ENCODE results near the gene KRTAP13-4.

Gene KRTAP13-4, protein sequence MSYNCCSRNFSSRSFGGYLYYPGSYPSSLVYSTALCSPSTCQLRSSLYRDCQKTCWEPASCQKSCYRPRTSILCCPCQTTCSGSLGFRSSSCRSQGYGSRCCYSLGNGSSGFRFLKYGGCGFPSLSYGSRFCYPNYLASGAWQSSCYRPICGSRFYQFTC

DNA sequence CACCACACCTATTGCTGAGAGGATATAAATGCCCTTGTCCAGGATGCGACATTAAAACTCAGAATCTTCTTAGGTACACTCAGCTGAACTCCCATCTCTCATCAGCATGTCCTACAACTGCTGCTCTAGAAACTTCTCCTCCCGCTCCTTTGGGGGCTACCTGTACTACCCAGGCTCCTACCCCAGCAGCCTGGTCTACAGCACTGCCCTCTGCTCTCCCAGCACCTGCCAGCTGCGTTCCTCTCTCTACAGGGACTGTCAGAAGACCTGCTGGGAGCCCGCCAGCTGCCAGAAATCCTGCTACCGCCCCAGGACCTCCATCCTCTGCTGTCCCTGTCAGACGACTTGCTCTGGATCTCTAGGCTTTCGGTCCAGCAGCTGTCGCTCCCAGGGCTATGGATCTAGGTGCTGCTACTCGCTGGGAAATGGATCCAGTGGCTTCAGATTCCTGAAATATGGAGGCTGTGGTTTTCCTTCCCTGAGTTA is at the start of gene KRTAP13-4:
KRTAP13-4 (plus strand) TSS at position 51 of the 486 bp plus-strand sequence; CDS start at position 107, 56 bp downstream.
- DNase-seq (ENCODE audit: low read depth, low spot score) = no peak

DNA sequence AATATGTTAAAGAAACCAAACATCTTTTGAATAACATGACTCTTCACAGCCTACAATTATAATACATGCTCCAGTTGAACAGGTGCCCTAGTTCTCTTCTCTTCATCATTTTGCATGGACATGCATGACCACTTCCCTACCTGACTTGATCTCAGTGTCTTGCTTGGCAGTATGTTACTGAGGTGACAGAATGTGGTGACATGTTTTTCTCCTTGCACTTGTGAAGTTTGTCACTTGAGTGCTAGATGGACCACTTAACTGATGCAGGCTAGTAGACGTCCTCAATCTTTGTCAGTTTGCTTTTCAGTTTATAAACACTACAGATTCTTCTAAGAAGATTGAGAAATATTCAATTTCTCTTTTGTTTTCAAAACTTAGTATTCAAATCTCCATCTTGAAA is 47.8 kb upstream of the KRTAP13-4 start:
- DNase-seq (ENCODE audit: low read depth, low spot score) = no peak

DNA sequence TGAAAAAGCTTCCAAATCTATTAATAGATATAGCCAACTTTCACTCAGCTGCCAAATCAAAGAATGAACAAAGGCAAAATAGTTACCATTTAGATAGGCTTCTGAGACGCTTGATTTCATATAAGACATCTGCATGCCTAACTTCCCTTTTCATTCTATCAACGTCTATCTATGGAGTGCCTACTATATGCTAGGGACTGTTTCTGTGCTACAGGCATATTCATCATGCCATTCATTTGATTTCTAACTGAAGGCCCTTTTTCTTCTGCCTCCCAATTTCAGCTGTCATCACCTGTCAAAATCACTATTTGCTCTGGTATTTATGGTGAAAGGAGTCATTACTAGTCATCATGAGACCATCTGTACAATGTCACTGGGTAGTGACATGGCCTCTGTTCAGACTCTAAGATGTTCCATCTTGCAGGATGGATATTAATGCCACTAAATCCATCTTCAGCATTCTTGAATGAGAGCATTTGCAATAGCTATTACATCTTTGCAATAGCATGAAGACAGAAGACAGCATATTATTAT is 38.5 kb upstream of the KRTAP13-4 start:
- no peak for DNase-seq (ENCODE audit: low read depth, low spot score)

DNA sequence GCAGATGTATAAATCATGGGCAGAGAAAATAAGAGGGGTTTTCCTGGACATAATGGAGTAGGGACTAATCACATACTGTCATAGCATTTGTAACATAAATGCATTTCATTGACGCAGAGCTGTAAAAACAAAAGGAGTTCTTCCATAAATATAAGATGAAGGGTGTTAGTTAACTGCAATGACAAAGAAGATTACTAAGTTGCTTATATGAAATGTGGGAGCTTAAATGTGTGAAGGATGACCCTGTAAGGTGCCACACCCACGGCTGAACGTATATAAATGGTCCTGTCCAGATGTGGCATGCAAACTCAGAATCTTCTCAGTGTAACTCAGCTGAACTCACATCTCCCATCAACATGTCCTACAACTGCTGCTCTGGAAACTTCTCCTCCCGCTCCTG is 34.3 kb upstream of the KRTAP13-4 start, which contains the start of gene KRTAP13-1:
KRTAP13-1 (plus strand) TSS at position 301 of the 400 bp plus-strand sequence; CDS start at position 357, 56 bp downstream.
- no peak for DNase-seq (ENCODE audit: low read depth, low spot score)

DNA sequence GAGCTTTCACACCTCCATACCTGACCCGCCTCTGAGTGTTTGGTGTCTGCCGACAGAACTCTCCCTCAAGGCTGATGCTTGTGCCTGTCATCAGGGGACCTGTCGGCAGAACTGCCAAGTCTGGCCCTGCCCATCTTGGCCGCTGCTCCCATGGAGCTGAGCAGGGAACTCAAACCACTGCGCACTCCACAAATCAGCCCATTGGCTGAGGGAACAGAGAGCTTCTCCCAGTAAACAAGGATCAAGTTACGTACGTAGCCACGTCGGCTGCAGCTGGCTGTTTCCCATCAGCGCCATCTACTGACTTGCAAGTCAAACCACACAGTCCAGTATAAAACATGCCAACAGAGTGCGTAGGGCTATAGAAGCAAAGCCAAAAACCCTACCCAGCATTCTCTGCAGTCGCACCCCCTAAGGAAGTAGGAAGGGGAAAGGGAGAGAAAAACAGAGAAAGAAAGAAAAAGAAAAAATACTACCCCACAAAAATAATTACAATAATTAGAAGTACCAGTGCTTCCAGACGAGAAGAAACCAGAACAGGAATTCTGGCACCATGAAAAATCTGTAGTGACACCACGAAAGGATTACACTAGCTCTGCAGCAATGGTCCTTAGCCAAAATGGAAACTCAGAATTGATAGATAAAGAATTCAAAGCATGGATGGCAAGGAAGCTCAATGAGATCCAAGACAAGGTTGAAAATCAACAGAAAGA is 21.1 kb upstream of the KRTAP13-4 start:
- no peak for DNase-seq (ENCODE audit: low read depth, low spot score)

DNA sequence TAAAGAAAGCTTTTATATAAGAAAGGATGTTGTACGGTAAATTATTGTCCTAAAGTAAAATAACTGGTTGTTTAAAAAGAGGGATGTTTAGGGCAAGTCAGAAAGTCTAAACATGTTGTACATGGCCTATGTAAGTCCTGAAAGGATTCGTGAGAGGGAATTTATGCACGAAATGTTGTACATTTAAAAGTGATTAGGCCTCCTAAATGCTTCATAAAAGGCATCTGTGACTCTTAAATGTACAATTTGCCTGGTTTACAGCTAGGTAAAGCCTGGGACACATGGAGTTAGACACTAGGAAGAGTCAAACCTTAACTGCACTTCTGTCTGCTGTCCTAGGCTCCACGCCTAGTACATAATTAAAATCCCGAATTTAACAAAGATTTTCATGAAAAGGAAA is 14.0 kb upstream of the KRTAP13-4 start:
- DNase-seq (ENCODE audit: low read depth, low spot score) = no peak

DNA sequence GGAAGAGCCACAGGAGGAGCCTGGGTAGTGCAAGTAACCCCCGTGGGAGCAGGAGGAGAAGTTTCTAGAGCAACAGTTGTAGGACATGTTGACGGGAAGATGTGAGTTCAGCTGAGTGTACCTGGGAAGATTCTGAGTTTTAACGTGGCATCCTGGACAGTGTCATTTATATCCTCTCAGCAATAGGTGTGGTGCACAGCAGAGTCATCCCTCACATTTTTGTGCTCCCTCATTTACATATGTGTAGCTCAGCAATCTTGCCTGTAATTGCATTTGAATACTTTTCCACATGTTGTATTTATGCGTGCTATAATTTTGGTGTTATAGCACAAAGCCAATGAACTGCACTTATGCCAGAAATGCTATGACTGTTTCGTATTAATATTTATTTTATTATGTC is 4.2 kb upstream of the KRTAP13-4 start, which contains the start of gene KRTAP13-3:
KRTAP13-3 (minus strand) TSS at position 101 of the 400 bp plus-strand sequence; CDS start at position 87, 14 bp downstream.
- no peak for DNase-seq (ENCODE audit: low read depth, low spot score)

DNA sequence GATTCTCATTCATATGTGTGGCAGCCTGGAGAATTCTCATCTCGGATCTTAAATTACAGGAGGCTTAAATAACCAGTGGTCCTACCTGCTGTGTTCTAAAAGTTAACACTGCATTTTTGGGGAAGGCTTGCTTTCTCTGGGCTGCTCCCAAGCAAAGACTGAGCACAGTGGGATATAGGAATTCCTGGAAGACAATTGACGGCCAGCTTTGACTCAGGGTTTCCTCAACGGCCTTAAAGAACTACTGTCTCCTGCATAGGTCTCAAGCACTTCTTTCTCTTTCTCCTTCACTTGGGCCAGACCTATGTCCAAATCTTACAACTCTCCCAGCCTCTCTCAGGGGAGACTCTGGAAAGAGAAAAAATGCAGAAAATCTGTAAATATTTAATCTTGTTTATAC is 3.3 kb upstream of the KRTAP13-4 start:
- DNase-seq (ENCODE audit: low read depth, low spot score) = no peak

DNA sequence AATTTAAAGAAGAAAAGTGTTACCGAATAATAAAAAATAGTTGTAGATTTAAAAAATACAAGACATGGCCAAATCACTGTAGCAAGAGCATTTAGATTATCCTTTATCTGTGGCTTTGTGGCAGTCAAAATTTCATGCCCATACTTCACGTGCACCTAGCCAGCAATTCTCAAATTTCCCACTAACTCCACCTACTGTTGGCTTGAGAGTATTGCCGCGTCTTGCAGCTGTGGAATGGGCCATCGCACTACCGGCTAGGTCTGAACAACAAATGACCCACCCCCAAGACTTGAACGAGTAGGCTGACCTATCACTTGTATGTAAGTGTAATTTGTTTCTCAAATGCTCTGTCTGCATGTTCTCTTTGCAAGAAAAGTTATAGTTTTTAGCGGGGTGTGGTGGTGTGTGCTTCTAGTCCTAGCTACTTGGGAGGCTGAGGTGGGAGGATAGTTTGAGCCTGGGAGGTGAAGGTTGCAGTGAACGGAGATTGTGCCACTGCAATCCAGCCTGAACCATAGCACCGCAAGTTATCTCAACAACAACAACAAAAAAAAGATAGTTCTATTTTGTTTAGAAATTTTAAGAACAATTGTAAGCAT is 4.1 kb downstream of the KRTAP13-4 start:
- no peak for DNase-seq (ENCODE audit: low read depth, low spot score)

DNA sequence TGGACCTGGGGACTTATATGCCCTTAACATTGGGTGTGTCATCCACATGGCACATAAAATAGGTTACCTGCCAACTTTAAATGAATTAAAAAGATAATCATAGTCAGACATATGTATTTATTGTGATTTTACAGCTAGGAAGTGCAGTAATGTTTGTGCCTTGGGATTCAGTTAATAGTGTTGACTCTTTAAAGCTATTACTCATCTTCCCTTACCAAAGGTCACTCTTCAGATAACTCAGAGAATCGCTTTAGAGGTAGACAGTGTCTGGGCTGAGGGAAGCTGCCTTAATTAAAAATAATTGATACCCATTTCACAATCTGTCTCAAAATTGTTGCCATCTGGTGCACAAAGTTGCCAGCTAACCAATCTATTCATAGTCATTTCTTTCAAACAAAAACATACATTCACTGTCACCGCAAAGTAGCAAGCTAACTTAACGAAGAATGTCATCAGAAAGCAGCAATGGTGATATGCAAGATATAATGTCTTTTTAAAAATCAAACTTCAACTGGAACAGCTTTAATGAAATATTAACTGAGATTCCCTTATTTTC is 7.1 kb downstream of the KRTAP13-4 start:
- DNase-seq (ENCODE audit: low read depth, low spot score) = no peak

DNA sequence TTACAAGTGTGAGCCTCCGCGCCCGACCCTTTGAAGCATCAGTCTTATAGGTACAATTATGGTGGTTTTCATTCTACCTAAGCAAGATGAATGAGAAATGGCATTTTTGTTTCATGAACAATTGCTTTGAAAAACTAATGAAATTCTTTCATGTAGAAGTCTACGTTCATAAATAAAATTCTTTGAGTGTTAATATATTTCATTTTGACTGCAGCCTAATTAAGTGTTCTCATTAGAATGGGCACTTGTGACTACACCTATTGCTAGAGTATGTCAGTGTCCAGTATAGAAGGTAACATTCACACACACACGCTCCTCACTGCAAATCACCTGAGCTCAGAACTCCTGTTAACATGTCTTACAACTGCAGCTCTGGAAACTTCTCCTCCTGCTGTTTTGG is 10.0 kb downstream of the KRTAP13-4 start, which contains the start of gene KRTAP15-1:
KRTAP15-1 (plus strand) TSS at position 301 of the 400 bp plus-strand sequence; CDS start at position 354, 53 bp downstream.
- DNase-seq (ENCODE audit: low read depth, low spot score) = no peak

DNA sequence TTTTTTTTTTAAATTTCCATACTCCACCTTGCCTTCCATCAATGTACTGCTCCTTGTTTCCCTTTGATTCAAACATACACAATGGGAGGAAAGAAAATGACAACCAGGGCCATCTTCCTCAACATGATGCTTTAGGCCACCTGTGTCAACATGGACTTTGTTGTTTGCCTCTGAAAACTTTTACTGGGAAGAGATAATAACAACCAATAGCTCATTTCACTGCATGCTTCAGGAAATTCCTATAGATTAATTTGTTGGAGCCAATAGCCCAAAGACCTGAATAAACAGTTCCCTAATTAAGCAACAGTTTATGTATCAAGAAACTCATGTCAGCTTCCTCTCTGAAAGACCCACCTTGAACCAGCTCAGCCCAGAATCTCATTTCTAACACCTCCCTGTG is 13.2 kb downstream of the KRTAP13-4 start:
- DNase-seq (ENCODE audit: low read depth, low spot score) = no peak

DNA sequence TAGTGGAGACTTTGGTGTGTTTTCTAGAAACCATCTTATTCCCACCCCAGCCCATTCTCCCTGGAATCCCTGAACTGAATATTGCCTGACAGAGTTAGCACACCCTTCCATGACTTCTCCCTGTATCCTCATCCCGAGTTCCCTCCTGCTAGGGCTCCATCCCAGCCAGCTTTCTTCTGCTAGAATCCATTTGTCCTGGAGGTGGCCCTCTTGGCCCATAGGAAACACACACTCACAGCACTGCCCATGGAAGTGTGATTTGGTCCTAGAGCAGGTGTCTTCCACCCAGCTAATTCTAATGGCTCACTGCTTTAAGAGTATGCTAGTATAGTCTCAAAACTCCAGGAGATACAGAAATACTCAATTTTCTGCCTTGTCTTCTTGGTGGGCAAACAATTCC is 14.2 kb downstream of the KRTAP13-4 start:
- no peak for DNase-seq (ENCODE audit: low read depth, low spot score)

DNA sequence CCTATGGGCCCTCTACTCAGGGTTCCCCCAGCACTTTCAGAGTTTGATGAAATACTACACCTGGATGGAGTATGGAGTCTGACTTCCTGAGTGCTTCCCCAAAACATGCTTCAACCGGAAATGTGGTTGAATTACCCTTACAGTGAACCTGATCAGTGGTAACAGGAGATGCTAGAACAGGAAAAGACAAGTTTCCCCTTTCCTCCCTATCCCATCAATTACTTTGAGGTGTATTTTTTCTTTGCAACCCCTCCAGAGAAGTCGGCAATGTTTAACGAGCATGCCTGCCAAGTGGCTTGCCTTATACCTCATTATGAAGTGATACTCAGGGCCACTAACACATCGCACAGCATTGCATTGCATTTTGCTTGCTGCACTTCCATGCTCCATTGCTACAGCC is 17.0 kb downstream of the KRTAP13-4 start:
- no peak for DNase-seq (ENCODE audit: low read depth, low spot score)

DNA sequence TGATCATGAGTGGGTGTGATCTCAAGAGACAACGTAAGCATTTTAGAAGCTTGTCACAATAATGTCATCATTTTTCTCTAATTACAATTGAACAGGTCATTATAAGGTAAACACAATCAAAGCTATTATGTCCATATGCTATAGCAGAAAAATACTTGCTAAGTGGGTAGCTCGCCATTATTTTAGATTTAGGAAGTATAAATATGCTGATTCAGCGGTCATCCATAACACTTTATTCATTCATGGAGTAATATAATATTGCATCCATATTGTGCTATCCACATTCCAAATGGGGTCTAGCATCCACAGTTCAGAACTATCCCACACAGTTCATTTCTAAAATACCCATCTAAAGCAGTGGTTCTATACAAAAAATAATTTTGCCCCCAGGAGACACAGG is 18.5 kb downstream of the KRTAP13-4 start:
- DNase-seq (ENCODE audit: low read depth, low spot score) = no peak

DNA sequence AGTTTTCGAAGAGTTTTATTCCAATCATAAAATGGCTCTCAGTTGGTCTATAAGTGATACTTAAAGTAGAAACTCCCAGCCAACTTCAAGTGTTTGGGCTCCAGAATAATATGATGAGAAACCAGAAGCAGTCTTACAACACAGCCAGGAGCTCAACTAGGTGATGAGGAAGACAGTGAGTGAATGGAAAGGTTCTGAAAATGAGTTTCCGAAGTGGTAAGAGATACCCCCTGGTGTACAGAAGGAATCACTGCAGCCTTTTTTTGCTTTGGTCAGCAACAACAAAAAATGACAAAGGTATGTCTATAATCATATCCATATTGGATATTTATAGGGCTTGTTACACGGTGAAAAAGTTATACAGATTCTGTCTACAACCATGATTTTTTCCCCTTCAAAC is 33.7 kb downstream of the KRTAP13-4 start:
- no peak for DNase-seq (ENCODE audit: low read depth, low spot score)

DNA sequence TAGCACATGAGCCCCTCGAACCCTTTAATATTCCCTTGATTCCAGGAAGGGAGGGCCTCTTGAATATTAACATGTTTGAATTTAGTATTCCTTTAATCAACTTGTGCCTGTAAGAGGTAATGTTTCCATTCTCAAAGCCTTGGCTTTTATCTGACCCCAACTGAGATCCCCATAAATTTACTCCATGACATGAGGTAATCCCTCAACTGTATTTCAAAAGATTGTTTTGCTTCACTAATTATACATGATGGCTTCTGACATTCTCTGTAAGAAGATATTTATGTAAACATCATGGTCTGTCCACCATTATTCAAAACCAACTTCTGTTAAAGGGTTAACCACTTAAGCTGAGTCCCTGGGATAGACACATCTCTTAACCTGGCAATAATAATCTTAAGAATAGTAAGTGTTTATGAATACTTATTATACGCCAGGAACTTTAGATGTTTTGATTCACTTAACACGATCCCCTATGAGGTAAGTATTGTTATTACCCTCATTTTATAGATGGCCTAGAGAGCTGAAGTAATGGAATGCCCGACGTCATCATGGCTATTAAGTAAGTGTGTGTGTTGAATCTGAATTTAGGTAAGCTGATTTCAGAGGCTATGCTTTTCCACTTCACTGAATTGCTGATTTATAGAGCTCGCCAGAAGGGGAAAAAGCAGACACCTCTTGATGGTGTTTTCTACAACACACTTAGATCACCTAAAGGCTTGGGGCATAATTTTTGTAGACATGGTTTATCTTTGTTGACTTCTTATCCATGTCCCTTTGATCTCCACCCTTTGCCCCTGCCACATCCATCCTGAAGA is 39.1 kb downstream of the KRTAP13-4 start:
- DNase-seq (ENCODE audit: low read depth, low spot score) = no peak

DNA sequence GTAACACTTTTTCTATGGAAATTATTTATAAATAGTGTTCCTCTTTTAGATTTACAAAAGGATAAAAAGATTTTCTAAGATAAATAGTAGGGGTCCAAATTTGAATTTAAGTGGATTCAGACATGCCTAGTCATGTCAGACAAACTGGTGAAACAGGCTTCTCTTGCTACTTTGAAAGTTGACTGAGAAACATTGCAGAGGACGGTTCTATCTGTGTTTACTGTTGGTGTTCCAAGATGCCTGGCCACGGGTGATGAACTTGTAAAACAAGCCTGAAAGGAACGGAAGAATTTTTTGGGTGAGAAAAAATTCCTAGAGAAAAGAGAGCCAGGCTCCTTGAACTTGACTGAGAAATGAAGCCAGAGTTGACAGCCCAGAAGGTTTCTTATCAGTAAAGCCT is 48.0 kb downstream of the KRTAP13-4 start:
- no peak for DNase-seq (ENCODE audit: low read depth, low spot score)

DNA sequence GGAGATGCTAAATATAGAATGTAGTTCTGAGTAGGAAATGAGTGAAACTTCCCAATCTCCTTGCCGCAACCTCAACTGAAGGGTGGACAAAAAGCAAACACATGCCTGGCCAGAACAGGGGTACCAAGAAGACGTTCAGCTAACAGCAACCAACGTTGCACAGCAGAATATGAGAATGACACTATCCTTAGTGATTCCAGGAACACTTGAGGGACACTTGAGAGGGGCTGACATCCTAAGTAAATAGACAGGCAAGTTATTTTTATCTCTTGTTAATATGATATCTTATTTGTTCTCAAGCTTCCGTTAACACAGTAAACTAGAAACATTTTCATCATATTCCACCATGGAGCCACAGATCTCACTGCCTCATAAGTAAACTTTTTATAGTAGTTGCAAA is 49.2 kb downstream of the KRTAP13-4 start:
- no peak for DNase-seq (ENCODE audit: low read depth, low spot score)

DNA sequence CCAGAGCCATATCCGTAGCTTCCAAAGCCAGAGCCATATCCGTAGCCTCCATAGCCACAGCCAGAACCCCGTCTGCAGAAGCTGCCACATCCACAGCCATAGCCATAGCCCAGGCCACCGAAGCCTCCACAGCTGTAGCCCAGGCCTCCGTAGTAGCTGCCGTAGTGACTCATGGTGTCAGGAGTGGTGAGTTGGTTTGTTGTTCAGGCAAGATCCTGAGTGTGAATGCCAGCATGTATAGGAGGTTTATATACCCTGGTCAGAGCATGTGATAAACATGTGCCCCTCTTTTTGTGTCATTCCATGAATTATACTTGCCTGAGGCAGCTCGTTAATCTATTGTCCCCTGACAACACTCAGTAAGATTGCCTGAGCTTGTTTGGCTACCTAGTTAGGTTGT is 50.1 kb downstream of the KRTAP13-4 start, which contains the start of gene KRTAP19-1:
KRTAP19-1 (minus strand) TSS at position 223 of the 400 bp plus-strand sequence; CDS start at position 173, 50 bp downstream.
- DNase-seq (ENCODE audit: low read depth, low spot score) = no peak

All from brain pericyte (primary cell).